ENCODE data around the gene VPS51.
"Not testable (repeated sequence)": the region's sequence is repeated elsewhere in the genome, so short reads cannot be mapped to it uniquely, and the experiment has no call there.

Gene VPS51

DNA sequence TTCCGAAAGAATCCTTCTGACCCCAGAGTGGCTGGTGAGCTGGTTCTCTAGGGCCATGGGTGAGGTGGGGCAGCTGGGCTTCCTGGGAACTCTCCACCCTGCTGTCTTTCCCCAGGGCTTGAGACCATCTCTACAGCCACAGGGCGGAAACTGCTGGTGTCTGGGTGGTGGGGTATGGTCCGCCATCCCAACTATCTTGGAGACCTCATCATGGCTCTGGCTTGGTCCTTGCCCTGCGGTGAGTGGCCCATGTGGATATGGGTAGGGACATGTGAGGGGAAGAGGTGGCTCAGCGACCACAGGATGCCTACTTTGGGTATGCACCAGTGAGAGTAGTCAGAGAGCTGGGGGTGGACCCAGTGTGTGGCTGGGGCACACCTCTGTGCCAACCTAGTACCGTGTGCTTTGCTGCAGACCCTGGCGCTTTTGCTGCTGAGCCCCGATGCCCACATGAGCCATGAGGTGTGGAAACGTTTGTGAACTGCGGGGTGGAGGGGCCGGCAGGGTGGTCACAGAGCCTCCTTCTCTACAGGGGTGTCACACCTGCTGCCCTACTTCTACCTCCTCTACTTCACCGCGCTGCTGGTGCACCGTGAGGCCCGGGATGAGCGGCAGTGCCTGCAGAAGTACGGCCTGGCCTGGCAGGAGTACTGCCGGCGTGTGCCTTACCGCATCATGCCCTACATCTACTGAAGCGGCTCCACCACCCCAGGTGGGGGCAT, 19.5 kb downstream of the VPS51 start:
- H3K27me3 ChIP-seq (ENCODE audit: control insufficient read depth in 1 of 2, insufficient read depth in 2 of 2, low read length in 2 of 2): no peaks in the 10 kb centered on the region
- no peaks in the 10 kb centered on the region for H3K9me3 ChIP-seq (ENCODE audit: control insufficient read depth in 2 of 2, low read length in 2 of 2)
- peaks cover 10 to 24% of the 10 kb centered on the region in 2 donors for H3K36me3 ChIP-seq (ENCODE audit: control insufficient read depth in 2 of 2, insufficient read depth in 2 of 2, low read length in 2 of 2)
- no peak overlapping the region for H3K4me3 ChIP-seq (ENCODE audit: low read length in 2 of 2)
- H3K9ac ChIP-seq (ENCODE audit: low read length in 2 of 2): no peak overlapping the region
- H3K4me1 ChIP-seq (ENCODE audit: control insufficient read depth, insufficient read depth, low read length): peaks cover 55% of the 10 kb centered on the region
- H3K27ac ChIP-seq (ENCODE audit: low read length): no peak overlapping the region

DNA sequence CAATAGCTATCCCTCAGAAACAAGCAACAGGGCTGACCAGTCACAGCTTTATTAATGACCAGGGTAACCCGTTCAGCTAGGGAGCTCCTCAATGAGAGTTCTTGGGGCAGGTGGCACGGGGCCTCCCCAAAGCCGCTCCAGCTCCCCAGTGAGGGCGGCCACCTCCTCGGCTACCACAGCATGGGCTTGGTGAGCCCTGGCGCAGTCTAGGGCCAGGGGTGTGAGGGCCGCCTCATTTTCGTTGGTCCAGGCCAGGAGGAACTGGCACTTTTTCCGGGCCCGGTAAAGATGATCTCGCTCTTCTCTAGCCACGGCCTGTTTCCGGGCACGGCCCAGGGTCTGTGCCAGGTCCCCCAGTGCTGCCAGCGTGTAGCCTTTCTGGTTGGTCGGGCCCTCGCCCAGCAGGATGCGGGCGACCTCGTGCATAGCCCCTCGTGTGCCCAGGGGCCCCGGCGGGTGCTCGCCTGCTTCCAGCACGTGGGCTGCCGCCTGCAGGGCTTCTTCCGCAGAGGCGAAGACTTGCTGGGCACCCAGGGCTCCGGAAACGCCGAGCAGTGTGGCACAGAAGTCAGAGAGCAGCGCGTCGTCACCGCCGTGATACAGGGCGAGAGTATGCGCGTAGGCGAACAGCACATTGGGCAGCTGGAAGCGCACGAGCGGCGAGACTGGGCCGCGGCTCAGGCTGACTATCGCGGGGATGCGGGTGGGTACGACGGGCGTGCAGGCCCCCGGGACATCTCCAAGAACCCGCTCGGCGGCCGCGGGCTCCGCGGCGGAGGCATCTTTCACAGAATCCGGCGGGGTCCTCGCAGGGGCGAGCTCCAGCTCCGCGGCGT, 20.6 kb downstream of the VPS51 start:
- H3K27ac ChIP-seq (ENCODE audit: low read length): peak overlapping the region; percentile 84
- H3K4me1 ChIP-seq (ENCODE audit: control insufficient read depth, insufficient read depth, low read length): peaks cover 55% of the 10 kb centered on the region
- H3K36me3 ChIP-seq (ENCODE audit: control insufficient read depth in 2 of 2, insufficient read depth in 2 of 2, low read length in 2 of 2): peaks cover 18 to 27% of the 10 kb centered on the region in 2 donors
- peak overlapping the region; percentile 88 to 97 for H3K4me3 ChIP-seq (ENCODE audit: low read length in 2 of 2)
- no peaks in the 10 kb centered on the region for H3K9me3 ChIP-seq (ENCODE audit: control insufficient read depth in 2 of 2, low read length in 2 of 2)
- H3K27me3 ChIP-seq (ENCODE audit: control insufficient read depth in 1 of 2, insufficient read depth in 2 of 2, low read length in 2 of 2): no peaks in the 10 kb centered on the region
- H3K9ac ChIP-seq (ENCODE audit: low read length in 2 of 2): peak overlapping the region; percentile 83 to 93

DNA sequence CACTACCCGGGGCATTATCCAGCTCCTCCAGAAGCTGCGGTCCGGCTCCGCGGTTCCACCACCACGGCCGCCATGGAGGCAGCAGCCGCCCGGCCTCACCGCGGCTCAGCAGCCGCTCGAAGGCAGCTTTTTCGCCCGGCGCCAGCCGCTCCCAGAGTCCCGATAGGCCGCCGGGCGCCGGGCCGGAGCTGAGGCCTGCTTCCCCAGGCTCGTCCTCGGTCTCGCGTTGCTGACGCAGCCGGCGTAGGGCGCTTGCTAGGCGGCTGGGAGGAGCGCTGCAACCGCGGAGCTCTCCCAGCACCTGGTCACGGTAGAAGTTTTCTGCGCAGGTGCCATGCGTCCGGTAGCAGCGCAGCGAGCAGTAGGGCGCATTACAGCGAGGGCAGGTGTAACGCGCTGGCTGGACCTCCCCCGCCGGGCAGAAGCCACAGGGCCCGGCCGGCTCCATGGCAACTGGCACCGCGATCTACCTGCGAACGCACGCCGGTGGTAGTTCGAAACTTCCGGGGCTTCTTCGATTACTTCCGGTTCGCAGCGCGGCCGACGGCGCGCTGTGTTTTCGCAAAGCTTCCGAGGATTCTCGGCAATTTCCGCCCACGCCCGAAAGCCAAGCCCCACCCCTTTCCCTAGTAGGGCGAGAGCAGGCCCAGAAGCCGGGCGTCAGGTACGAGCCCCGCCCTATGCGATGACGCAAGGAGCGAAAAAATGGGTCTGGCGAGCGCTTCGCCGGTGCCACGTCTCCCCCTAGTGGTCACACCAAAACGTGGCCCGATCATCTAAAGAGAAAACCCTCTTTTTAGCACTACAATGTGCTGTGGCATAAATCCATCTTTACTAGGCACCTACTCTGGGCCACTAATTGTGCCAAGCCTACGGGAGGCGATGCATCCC, 21.4 kb downstream of the VPS51 start, which contains the start of gene ZNHIT2:
Gene ZNHIT2, minus strand, starts transcription at position 496 of the 891 bp plus-strand sequence. Its CDS starts 48 bp downstream, at position 448.
- H3K9me3 ChIP-seq (ENCODE audit: control insufficient read depth in 2 of 2, low read length in 2 of 2): no peaks in the 10 kb centered on the region
- H3K27me3 ChIP-seq (ENCODE audit: control insufficient read depth in 1 of 2, insufficient read depth in 2 of 2, low read length in 2 of 2): no peaks in the 10 kb centered on the region
- H3K9ac ChIP-seq (ENCODE audit: low read length in 2 of 2): peak within 1 kb of the TSS; percentile 83 to 93
- H3K4me1 ChIP-seq (ENCODE audit: control insufficient read depth, insufficient read depth, low read length): peaks cover 55% of the 10 kb centered on the region
- peak within 1 kb of the TSS; percentile 88 to 97 for H3K4me3 ChIP-seq (ENCODE audit: low read length in 2 of 2)
- H3K36me3 ChIP-seq (ENCODE audit: control insufficient read depth in 2 of 2, insufficient read depth in 2 of 2, low read length in 2 of 2): peaks cover 18 to 27% of the 10 kb centered on the region in 2 donors
- peak within 1 kb of the TSS; percentile 84 for H3K27ac ChIP-seq (ENCODE audit: low read length)

DNA sequence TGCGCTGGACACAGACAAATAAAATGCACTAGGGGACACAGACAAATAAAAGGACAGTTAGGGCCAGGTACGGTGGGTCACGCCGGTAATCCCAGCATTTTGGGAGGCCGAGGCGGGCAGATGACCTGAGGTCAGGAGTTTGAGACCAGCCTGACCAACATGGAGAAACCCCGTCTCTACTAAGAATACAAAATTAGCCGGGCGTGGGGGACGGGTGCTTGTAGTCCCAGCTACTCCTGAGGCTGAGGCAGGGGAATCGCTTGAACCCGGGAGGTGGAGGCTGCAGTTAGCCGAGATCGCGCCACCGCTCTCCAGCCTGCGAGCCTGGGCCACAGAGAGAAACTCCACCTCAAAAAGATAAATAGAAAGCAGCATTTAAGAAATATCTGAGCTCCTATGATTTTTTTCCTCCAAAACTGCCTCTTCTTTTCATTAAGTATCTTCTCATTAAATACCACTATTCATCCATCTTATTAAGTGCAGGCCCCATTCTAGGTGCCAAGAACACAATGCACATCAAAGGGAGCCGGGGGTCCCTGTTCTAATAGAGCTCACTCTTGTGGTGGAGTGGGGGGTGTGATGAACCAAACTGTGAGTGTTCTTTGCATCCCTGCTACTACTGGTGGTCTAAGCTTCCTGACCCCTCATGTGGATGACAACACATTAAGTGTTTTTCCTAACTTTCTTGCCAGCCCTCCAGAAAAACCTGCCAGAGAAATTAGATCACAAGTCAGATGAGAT, 22.3 kb downstream of the VPS51 start:
- no peaks in the 10 kb centered on the region for H3K9me3 ChIP-seq (ENCODE audit: control insufficient read depth in 2 of 2, low read length in 2 of 2)
- H3K9ac ChIP-seq (ENCODE audit: low read length in 2 of 2): no peak overlapping the region
- peaks cover 48% of the 10 kb centered on the region for H3K4me1 ChIP-seq (ENCODE audit: control insufficient read depth, insufficient read depth, low read length)
- peak overlapping the region; percentile 31 for H3K27ac ChIP-seq (ENCODE audit: low read length)
- H3K4me3 ChIP-seq (ENCODE audit: low read length in 2 of 2): peak overlapping the region in 1 of 2 donors; percentile 29
- no peaks in the 10 kb centered on the region for H3K27me3 ChIP-seq (ENCODE audit: control insufficient read depth in 1 of 2, insufficient read depth in 2 of 2, low read length in 2 of 2)
- H3K36me3 ChIP-seq (ENCODE audit: control insufficient read depth in 2 of 2, insufficient read depth in 2 of 2, low read length in 2 of 2): peaks cover 18 to 27% of the 10 kb centered on the region in 2 donors

DNA sequence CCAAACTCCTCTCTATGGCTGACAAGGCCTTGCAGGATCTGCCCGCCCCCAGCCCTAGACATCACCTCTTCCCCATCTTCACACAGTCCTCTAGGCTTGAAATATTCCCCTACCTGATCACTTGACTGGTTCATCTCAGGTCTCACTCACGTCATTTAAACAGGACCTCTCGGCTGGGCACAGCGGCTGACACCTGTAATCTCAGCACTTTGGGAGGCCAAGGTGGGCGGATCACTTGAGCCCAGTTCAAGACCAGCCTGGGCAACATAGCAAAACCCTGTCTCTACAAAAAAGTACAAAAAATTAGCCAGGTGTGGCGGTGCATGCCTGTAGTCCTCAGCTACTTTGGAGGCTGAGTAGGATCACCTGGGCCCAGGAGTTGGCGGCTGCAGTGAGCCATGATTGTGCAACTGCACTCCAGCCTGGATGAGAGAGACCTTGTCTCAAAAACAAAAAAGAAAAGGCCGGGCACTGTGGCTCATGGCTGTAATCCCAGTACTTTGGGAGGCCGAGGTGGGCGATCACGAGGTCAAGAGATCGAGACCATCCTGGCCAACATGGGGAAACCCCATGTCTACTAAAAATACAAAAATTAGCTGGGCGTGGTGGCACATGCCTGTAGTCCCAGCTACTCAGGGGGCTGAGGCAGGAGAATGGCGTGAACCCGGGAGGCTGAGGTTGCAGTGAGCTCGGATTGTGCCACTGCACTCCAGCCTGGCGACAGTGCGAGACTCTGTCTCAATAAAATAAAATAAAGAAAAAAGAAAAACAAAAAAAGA, 23.1 kb downstream of the VPS51 start:
- H3K36me3 ChIP-seq (ENCODE audit: control insufficient read depth in 2 of 2, insufficient read depth in 2 of 2, low read length in 2 of 2): peaks cover 18 to 27% of the 10 kb centered on the region in 2 donors
- not testable (repeated sequence) for H3K27me3 ChIP-seq (ENCODE audit: control insufficient read depth in 1 of 2, insufficient read depth in 2 of 2, low read length in 2 of 2); H3K9me3 ChIP-seq (ENCODE audit: control insufficient read depth in 2 of 2, low read length in 2 of 2); H3K4me3 ChIP-seq (ENCODE audit: low read length in 2 of 2); H3K9ac ChIP-seq (ENCODE audit: low read length in 2 of 2)
- peaks cover 44% of the 10 kb centered on the region for H3K4me1 ChIP-seq (ENCODE audit: control insufficient read depth, insufficient read depth, low read length)
- H3K27ac ChIP-seq (ENCODE audit: low read length): peak overlapping the region; percentile 24

DNA sequence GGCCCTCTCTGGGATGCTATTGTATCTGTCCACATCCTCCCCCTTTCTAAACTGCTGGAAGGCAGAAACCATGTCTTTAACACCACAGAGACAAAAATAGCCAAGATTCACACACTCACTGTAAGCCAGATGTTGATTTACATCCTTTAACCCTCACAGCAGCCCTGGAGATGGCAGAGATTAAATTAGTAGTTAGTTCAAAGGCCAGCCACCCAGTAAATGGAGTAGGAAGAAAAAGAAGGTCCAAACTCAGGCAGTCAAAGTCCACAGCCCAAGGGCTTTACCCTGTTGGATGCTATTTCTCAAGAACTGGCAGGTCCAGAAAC, 23.6 kb downstream of the VPS51 start:
- H3K4me1 ChIP-seq (ENCODE audit: control insufficient read depth, insufficient read depth, low read length): peaks cover 44% of the 10 kb centered on the region
- no peaks in the 10 kb centered on the region for H3K9me3 ChIP-seq (ENCODE audit: control insufficient read depth in 2 of 2, low read length in 2 of 2)
- peak overlapping the region in 1 of 2 donors; percentile 3 for H3K9ac ChIP-seq (ENCODE audit: low read length in 2 of 2)
- no peaks in the 10 kb centered on the region for H3K27me3 ChIP-seq (ENCODE audit: control insufficient read depth in 1 of 2, insufficient read depth in 2 of 2, low read length in 2 of 2)
- peaks cover 21 to 25% of the 10 kb centered on the region in 2 donors for H3K36me3 ChIP-seq (ENCODE audit: control insufficient read depth in 2 of 2, insufficient read depth in 2 of 2, low read length in 2 of 2)
- H3K4me3 ChIP-seq (ENCODE audit: low read length in 2 of 2): no peak overlapping the region
- no peak overlapping the region for H3K27ac ChIP-seq (ENCODE audit: low read length)

DNA sequence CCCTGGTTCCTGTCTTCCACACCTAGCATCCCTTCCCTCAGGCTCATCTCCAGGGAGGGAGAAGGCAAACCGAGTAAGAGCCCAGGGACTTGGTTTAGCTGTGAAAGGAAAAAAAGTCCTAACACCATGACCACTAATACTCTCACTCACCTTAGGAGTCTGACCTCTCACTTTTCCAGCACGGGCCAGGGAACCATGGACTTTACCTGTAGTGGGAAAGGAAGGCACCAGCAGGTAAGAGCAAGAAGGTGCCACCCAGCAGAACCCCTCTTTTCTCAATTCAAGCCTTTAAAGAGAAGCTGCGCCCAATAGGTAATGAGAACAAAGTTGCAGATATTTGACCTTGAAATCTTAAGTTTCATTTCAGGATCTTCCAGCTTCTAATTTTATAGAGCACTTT, 24.8 kb downstream of the VPS51 start:
- peaks cover 39% of the 10 kb centered on the region for H3K4me1 ChIP-seq (ENCODE audit: control insufficient read depth, insufficient read depth, low read length)
- peak overlapping the region; percentile 97 to 99 for H3K9ac ChIP-seq (ENCODE audit: low read length in 2 of 2)
- peaks cover 26 to 29% of the 10 kb centered on the region in 2 donors for H3K36me3 ChIP-seq (ENCODE audit: control insufficient read depth in 2 of 2, insufficient read depth in 2 of 2, low read length in 2 of 2)
- H3K9me3 ChIP-seq (ENCODE audit: control insufficient read depth in 2 of 2, low read length in 2 of 2): no peaks in the 10 kb centered on the region
- no peak overlapping the region for H3K27ac ChIP-seq (ENCODE audit: low read length)
- H3K27me3 ChIP-seq (ENCODE audit: control insufficient read depth in 1 of 2, insufficient read depth in 2 of 2, low read length in 2 of 2): no peaks in the 10 kb centered on the region
- H3K4me3 ChIP-seq (ENCODE audit: low read length in 2 of 2): peak overlapping the region; percentile 98 to 99

DNA sequence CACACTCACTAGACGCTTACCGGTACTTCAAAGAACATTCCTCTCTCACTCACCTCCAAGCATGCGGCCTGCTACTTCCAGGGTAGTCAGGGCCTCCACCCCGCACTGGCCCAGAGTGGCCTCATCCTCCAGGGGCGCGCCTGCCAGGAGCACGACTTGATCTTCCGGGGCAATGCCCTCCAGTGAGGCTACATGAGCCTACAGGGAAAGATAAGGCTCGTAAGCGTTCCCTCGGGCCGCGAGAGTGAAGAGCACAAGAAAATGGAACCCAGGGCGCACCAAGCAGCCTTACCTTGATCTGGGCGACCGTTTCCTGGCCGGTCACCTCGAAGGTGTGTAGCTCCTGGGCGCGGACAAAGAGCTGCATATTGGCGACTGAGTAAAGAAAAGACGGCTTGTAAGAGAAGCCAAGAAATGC, 25.4 kb downstream of the VPS51 start:
- H3K9me3 ChIP-seq (ENCODE audit: control insufficient read depth in 2 of 2, low read length in 2 of 2): no peaks in the 10 kb centered on the region
- H3K36me3 ChIP-seq (ENCODE audit: control insufficient read depth in 2 of 2, insufficient read depth in 2 of 2, low read length in 2 of 2): peaks cover 28 to 31% of the 10 kb centered on the region in 2 donors
- H3K4me3 ChIP-seq (ENCODE audit: low read length in 2 of 2): peak overlapping the region; percentile 98 to 99
- H3K27me3 ChIP-seq (ENCODE audit: control insufficient read depth in 1 of 2, insufficient read depth in 2 of 2, low read length in 2 of 2): no peaks in the 10 kb centered on the region
- H3K4me1 ChIP-seq (ENCODE audit: control insufficient read depth, insufficient read depth, low read length): peaks cover 33% of the 10 kb centered on the region
- peak overlapping the region; percentile 92 for H3K27ac ChIP-seq (ENCODE audit: low read length)
- peak overlapping the region; percentile 97 to 99 for H3K9ac ChIP-seq (ENCODE audit: low read length in 2 of 2)

DNA sequence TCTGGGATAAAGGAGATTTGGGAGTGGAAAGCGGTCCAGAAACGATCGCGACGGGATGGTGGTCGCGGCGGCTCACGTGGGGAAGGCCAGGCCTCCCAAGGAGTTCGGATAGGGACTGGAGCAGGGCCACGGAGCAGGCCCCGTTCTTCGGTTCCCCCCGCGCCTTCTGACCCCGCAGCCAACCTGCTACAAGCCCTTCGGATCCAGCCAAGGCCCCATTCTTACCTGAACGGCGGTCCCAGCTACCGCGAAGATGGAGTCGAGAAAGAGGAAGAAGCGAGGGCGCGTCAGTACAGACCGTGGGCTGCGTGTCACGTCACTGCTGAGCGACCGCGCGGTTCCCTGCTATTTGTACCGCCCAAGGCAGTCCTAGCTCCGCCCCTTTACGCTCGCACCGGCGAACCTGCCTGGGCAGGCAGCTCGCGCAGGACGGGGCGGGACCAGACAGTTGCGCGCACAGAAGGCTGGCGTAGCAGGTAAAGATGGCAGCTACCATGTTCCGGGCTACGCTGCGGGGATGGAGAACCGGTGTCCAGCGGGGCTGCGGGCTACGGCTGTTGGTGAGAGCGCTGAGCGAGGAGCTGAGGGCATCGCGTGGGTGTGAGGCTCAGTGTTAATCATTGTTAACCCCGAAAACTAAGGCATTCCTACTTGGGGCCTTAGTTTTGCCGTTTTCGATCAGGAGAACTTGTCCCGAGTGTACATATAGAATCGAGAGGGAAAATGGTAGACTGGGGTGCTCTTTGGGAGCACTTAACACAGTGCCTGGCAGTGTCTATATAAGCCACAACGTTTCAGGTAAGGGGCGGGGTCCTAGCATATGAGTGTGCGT, 26.1 kb downstream of the VPS51 start, which contains the start of the genes FAU and MRPL49:
Gene FAU, minus strand, starts transcription at position 270 of the 832 bp plus-strand sequence. CDS start 321 bp downstream, outside the sequence.
Gene MRPL49, plus strand, starts transcription at position 457 of the 832 bp plus-strand sequence. Its CDS starts 26 bp downstream, at position 483.
- peak within 1 kb of the TSS; percentile 97 to 99 for H3K9ac ChIP-seq (ENCODE audit: low read length in 2 of 2)
- peaks cover 33 to 37% of the 10 kb centered on the region in 2 donors for H3K36me3 ChIP-seq (ENCODE audit: control insufficient read depth in 2 of 2, insufficient read depth in 2 of 2, low read length in 2 of 2)
- H3K9me3 ChIP-seq (ENCODE audit: control insufficient read depth in 2 of 2, low read length in 2 of 2): no peaks in the 10 kb centered on the region
- peak within 1 kb of the TSS; percentile 98 to 99 for H3K4me3 ChIP-seq (ENCODE audit: low read length in 2 of 2)
- peak within 1 kb of the TSS; percentile 92 for H3K27ac ChIP-seq (ENCODE audit: low read length)
- H3K4me1 ChIP-seq (ENCODE audit: control insufficient read depth, insufficient read depth, low read length): peaks cover 27% of the 10 kb centered on the region
- H3K27me3 ChIP-seq (ENCODE audit: control insufficient read depth in 1 of 2, insufficient read depth in 2 of 2, low read length in 2 of 2): no peaks in the 10 kb centered on the region
